Neural cell (in vitro differentiated cells): ENCODE measurements around the gene TSKU. TPM values are rescaled to one million over a fixed set of nuclear protein-coding genes. Genes with fewer than 3 reads are reported as not detected.

Source experiments
- H2AFZ ChIP-seq: fragments of 200-600, 300-800 bp; sonication (generic), shearing (Covaris generic); 2 replicates; pipeline ENCODE4 v1.6.0; 2014; ENCODE audit warnings: low read depth, mild to moderate bottlenecking, antibody characterized with exemption, low read length, moderate library complexity
- H3F3A ChIP-seq: fragments of 200-600 bp; shearing (Covaris generic); 2 replicates; pipeline ENCODE4 v1.6.1; 2016; ENCODE audit warnings: mild to moderate bottlenecking, moderate library complexity, mixed read lengths, antibody characterized with exemption, low read length; ENCODE audit not compliant: insufficient read depth, poor library complexity, severe bottlenecking
- H3K27ac ChIP-seq: fragments of 200-600, 300-800 bp; sonication (generic), shearing (Covaris generic); 2 replicates; pipeline ENCODE4 v1.5.1; 2014; ENCODE audit warnings: mild to moderate bottlenecking, low read length, moderate library complexity
- H3K27me3 ChIP-seq: fragments of 300-800, 200-600 bp; sonication (generic), shearing (Covaris generic); 2 replicates; pipeline ENCODE4 v1.6.0; 2014; ENCODE audit warnings: mild to moderate bottlenecking, low read depth, low read length, moderate library complexity; ENCODE audit not compliant: insufficient read depth
- H3K36me3 ChIP-seq: fragments of 300-800, 200-600 bp; sonication (generic), shearing (Covaris generic); 2 replicates; pipeline ENCODE4 v1.5.1; 2014; ENCODE audit warnings: mild to moderate bottlenecking, antibody characterized with exemption, low read length, moderate library complexity; ENCODE audit not compliant: insufficient read depth
- H3K4me2 ChIP-seq: fragments of 300-800, 200-600 bp; sonication (generic), shearing (Covaris generic); 2 replicates; pipeline ENCODE4 v1.6.0; 2014; ENCODE audit warnings: mild to moderate bottlenecking, low read length
- H3K4me3 ChIP-seq: fragments of 300-800, 200-600 bp; sonication (generic), shearing (Covaris generic); 2 replicates; pipeline ENCODE4 v1.5.1; 2014; ENCODE audit warnings: mild to moderate bottlenecking, low read length, moderate library complexity
- H3K79me2 ChIP-seq: fragments of 200-600 bp; shearing (Covaris generic); replicated peaks from 2 replicates; pipeline ENCODE4 v1.6.0; 2014; ENCODE audit warnings: mild to moderate bottlenecking, low read length, moderate library complexity; ENCODE audit not compliant: insufficient read depth
- H3K9ac ChIP-seq: fragments of 300-800, 200-600 bp; sonication (generic), shearing (Covaris generic); 2 replicates; pipeline ENCODE4 v1.6.1; 2016; ENCODE audit warnings: mild to moderate bottlenecking, low read length, mixed read lengths
- H3K9me2 ChIP-seq: fragments of 200-600 bp; shearing (Covaris generic); 2 replicates; pipeline ENCODE4 v1.6.1; 2016; ENCODE audit warnings: mild to moderate bottlenecking, low read length, mixed read lengths; ENCODE audit not compliant: insufficient read depth
- H3K9me3 ChIP-seq: fragments of 200-600, 300-800 bp; sonication (generic), shearing (Covaris generic); 2 replicates; pipeline ENCODE4 v1.6.1; 2016; ENCODE audit warnings: mild to moderate bottlenecking, mixed run types, low read length, moderate library complexity, mixed read lengths
- H4K20me1 ChIP-seq: fragments of 200-600 bp; shearing (Covaris generic); 2 replicates; pipeline ENCODE4 v1.6.1; 2016; ENCODE audit warnings: mild to moderate bottlenecking, mixed run types; ENCODE audit not compliant: insufficient read depth
- EP300 ChIP-seq: fragments of 450-650 bp; conservative IDR thresholded peaks from 2 replicates; pipeline ENCODE4 v1.6.1; 2014; ENCODE audit warnings: antibody characterized with exemption, mild to moderate bottlenecking, moderate library complexity; ENCODE audit not compliant: poor library complexity, severe bottlenecking
- EZH2 ChIP-seq: fragments of 200-600, 300-800 bp; shearing (Covaris generic), sonication (generic); IDR thresholded peaks from 2 replicates; pipeline ENCODE4 v1.6.1; 2014; ENCODE audit warnings: antibody characterized with exemption, low read length, borderline replicate concordance, mild to moderate bottlenecking; ENCODE audit not compliant: insufficient read depth, poor library complexity, severe bottlenecking
- MXI1 ChIP-seq: fragments of 450-650 bp; conservative IDR thresholded peaks from 2 replicates; pipeline ENCODE4 v1.6.1; 2014; ENCODE audit warnings: antibody characterized with exemption, mild to moderate bottlenecking; ENCODE audit not compliant: poor library complexity, severe bottlenecking
- POLR2AphosphoS5 ChIP-seq: IDR thresholded peaks from 2 replicates; pipeline ENCODE4 v1.6.1; 2012
- RAD21 ChIP-seq: fragments of 450-650 bp; conservative IDR thresholded peaks from 2 replicates; pipeline ENCODE4 v1.6.1; 2014; ENCODE audit warnings: antibody characterized with exemption, mild to moderate bottlenecking, moderate library complexity
- SMC3 ChIP-seq: fragments of 450-650 bp; conservative IDR thresholded peaks from 2 replicates; pipeline ENCODE4 v1.6.1; 2014; ENCODE audit warnings: antibody characterized with exemption, mild to moderate bottlenecking, moderate library complexity; ENCODE audit not compliant: poor library complexity
- TAF1 ChIP-seq: IDR thresholded peaks from 2 replicates; pipeline ENCODE4 v1.6.1; 2012; ENCODE audit warnings: low read depth
- polyA plus RNA-seq: library from polyadenylated mRNA; depleted of rRNA; stranded (reverse); fragments of >200 nt; gene quantifications from 2 replicates; pipeline ENCODE4 v1.2.3, GENCODE V29; 2014
- TF ChIP-seq, protein P1 (sequence below): IDR thresholded peaks from 2 replicates; pipeline ENCODE4 v1.6.1; 2012; ENCODE audit warnings: borderline replicate concordance
- TF ChIP-seq, protein P2 (sequence below): fragments of 450-650 bp; IDR thresholded peaks from 2 replicates; pipeline ENCODE4 v1.5.1; 2014; ENCODE audit warnings: antibody characterized with exemption, mild to moderate bottlenecking, moderate library complexity; ENCODE audit not compliant: poor library complexity, severe bottlenecking

The TSKU gene
- polyA plus RNA-seq, 1 donor from 2014 or later = 3.5 TPM

DNA sequence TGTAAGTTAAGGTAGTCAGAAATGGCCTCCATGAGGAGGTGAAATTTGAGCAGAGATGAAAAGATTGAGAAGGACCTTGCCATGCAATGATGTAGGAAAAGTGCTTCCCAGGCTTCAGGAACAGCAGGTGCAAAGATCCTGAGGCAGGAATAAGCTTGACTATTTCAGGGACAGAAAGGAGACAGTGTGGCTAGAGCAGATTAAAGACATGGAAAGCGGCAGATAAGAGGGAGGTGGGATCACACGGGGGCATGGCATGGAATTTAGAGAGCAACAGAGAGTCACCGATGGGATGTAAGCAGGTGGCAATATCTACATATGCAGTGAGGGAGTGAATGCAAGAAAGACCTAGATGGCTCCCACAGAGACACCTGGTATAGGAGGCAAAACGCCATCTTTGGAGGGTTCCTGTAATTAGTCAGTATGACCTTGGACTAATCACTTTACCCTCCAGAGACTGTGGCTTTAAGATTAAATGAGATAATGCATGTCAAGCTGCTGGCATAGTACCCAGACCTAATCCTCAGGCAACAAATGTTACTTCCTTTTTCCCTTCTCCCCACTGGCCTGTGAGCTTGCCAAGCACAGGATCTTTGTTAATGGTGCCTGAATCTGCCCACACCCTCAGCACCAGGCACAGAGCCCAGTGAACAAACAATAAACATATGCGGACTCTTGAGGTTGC, 52.9 kb downstream of the TSKU start:
- Histone ChIP-seq H2AFZ (no peak overlapping the region), H3K9me2 (no peaks in the 10 kb centered on the region), H3K79me2 (no peaks in the 10 kb centered on the region), H3K27ac (no peak overlapping the region), H3K4me2 (no peak overlapping the region), H3K9me3 (no peaks in the 10 kb centered on the region), H3K4me3 (no peak overlapping the region), H3K36me3 (no peaks in the 10 kb centered on the region), H3F3A (no peaks in the 10 kb centered on the region), H3K9ac (no peak overlapping the region), H3K27me3 (no peaks in the 10 kb centered on the region), H4K20me1 (no peaks in the 10 kb centered on the region)
- TF ChIP-seq, protein P1, sequence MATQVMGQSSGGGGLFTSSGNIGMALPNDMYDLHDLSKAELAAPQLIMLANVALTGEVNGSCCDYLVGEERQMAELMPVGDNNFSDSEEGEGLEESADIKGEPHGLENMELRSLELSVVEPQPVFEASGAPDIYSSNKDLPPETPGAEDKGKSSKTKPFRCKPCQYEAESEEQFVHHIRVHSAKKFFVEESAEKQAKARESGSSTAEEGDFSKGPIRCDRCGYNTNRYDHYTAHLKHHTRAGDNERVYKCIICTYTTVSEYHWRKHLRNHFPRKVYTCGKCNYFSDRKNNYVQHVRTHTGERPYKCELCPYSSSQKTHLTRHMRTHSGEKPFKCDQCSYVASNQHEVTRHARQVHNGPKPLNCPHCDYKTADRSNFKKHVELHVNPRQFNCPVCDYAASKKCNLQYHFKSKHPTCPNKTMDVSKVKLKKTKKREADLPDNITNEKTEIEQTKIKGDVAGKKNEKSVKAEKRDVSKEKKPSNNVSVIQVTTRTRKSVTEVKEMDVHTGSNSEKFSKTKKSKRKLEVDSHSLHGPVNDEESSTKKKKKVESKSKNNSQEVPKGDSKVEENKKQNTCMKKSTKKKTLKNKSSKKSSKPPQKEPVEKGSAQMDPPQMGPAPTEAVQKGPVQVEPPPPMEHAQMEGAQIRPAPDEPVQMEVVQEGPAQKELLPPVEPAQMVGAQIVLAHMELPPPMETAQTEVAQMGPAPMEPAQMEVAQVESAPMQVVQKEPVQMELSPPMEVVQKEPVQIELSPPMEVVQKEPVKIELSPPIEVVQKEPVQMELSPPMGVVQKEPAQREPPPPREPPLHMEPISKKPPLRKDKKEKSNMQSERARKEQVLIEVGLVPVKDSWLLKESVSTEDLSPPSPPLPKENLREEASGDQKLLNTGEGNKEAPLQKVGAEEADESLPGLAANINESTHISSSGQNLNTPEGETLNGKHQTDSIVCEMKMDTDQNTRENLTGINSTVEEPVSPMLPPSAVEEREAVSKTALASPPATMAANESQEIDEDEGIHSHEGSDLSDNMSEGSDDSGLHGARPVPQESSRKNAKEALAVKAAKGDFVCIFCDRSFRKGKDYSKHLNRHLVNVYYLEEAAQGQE = no peak
- TF ChIP-seq POLR2AphosphoS5 = no peak
- TF ChIP-seq TAF1 = no peak
- TF ChIP-seq, protein P2, sequence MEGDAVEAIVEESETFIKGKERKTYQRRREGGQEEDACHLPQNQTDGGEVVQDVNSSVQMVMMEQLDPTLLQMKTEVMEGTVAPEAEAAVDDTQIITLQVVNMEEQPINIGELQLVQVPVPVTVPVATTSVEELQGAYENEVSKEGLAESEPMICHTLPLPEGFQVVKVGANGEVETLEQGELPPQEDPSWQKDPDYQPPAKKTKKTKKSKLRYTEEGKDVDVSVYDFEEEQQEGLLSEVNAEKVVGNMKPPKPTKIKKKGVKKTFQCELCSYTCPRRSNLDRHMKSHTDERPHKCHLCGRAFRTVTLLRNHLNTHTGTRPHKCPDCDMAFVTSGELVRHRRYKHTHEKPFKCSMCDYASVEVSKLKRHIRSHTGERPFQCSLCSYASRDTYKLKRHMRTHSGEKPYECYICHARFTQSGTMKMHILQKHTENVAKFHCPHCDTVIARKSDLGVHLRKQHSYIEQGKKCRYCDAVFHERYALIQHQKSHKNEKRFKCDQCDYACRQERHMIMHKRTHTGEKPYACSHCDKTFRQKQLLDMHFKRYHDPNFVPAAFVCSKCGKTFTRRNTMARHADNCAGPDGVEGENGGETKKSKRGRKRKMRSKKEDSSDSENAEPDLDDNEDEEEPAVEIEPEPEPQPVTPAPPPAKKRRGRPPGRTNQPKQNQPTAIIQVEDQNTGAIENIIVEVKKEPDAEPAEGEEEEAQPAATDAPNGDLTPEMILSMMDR = no peak
- no peak for TF ChIP-seq MXI1
- TF ChIP-seq EZH2 = no peak
- no peak for TF ChIP-seq RAD21
- TF ChIP-seq EP300 = no peak
- no peak for TF ChIP-seq SMC3

DNA sequence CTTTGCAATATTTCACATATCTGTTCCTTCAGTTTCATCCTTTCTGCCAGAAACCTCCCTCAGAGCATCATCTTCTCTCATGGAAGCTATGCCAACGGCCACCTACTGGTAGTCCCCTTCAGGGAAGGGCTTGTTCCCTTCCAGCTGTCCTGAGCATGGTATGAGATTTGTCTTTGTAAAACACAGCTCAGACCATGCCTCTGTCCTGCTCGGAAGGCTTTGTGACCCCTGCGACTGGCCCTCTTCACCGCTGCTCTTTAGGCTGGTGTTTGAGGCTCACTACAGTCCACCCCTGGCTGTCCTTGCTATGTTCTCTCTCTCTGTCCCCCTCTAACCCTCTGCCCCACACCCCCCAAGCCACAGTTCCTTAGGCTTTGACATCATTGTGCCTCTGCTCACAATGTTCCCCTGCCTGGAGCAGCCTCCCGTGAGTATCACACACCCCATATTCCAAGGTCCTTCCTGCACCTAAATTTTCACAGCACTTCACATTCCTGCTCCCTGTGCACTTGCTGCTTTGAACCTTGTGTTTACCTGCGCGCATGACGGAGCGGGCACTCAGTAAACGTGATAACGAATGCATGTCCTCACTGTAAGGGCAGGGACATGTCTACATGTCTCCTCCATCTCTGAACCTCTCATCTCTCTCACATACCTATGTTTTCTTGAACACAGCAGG, 53.6 kb downstream of the TSKU start:
- no peaks in the 10 kb centered on the region for H3K79me2 ChIP-seq
- H2AFZ ChIP-seq = no peak overlapping the region
- H3K9me2 ChIP-seq = no peaks in the 10 kb centered on the region
- no peaks in the 10 kb centered on the region for H3K9me3 ChIP-seq
- H3F3A ChIP-seq = no peaks in the 10 kb centered on the region
- H3K36me3 ChIP-seq = no peaks in the 10 kb centered on the region
- no peaks in the 10 kb centered on the region for H3K27me3 ChIP-seq
- no peak overlapping the region for H3K27ac ChIP-seq
- TF ChIP-seq EP300 (no peak), EZH2 (no peak), RAD21 (no peak), TAF1 (no peak), POLR2AphosphoS5 (no peak), MXI1 (no peak)
- TF ChIP-seq, protein P1 = no peak
- no peak overlapping the region for H3K4me2 ChIP-seq
- H4K20me1 ChIP-seq = no peaks in the 10 kb centered on the region
- H3K4me3 ChIP-seq = no peak overlapping the region
- H3K9ac ChIP-seq = no peak overlapping the region
